NCI-H2196 (cell line): ENCODE measurements around the gene CENPP.

Experiments used
- DNase-seq: peaks from one replicate; lab custom pipeline; 2025; ENCODE audit not compliant: unreplicated experiment; lab: John Stamatoyannopoulos, UW

The CENPP gene

DNA sequence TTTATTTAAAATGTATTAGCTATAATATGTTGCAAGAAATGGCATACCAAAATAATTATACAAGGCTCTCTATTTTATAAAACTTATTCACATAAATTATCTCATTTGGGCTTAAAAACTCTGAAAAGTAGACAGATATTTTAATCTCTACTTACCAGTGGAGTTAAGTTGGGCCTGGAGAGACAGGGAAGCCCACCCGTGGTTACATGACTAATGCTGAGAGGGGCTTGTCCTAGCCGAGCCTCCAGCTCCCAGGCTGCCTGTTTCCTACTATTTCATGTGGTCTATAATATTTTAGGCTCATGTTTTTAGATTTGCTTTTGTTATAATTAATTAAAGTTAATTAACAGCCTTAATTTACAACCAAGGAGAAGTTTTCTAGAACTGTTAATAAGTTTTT, 177.4 kb downstream of the CENPP start:
- no peak for DNase-seq

GRCh38 chr9:92504881-92505280, 179.1 kb downstream of the CENPP start:
- no peak for DNase-seq

GRCh38 chr9:92506184-92506857, 180.6 kb downstream of the CENPP start:
- no peak for DNase-seq

DNA sequence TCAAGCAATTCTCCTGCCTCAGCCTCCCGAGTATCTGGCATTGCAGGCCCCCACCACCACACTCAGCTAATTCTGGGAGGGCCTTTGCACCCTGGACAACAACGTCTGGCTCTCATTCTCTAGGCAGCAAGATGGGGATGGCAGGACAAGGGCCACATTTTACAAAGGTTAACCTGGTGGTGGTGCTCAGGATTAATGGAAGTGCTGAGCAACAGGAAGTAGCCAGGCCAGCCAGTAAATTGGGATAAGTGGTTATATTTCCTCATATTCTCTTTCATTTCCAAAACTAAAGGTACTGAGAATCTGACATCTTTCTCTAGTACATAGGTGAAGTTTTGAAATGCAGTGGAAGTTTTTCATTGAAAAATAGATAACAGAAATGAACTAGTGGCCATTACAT, 181.3 kb downstream of the CENPP start:
- DNase-seq = no peak

GRCh38 chr9:92507496-92507895, 181.7 kb downstream of the CENPP start:
- DNase-seq = no peak

DNA sequence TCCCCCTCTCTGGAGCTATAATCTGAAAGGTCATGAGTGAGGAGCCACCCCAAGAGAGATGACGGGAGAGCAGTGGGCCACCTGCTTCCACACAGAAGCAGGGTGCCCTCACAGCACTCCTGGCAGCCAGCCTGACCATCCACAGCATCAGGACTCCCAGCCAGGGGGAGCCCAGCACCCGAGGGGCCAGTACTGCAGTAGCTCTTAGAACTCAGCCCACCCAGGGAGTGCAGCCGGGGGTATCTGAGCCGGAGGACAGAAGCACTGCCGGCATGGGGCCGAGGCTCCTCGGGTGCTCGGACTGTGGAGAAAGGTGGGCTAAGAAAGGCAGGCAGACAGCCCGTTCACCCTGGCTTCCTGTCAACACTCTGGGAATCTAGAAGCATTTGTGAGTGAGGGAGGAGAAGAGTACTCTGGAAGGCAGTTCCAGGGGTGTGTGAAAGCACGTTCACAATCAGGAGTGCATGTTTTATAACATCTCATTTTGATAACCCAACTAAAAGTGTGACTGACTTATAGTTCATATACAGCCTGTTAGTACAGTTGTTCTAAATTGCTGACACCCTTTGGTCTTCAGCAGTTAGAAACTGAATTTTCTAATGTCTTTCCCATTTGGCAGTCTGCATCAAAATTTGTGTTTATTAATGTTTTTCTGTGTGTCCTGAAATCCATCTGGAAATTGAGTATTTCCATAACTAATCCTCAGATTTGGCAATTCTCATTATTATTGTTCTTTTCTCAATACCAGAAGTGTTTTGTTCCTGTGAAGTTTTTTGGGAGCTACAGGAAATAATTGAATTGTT, 182.5 kb downstream of the CENPP start:
- no peak for DNase-seq

GRCh38 chr9:92509050-92509449, 183.3 kb downstream of the CENPP start:
- DNase-seq = no peak

DNA sequence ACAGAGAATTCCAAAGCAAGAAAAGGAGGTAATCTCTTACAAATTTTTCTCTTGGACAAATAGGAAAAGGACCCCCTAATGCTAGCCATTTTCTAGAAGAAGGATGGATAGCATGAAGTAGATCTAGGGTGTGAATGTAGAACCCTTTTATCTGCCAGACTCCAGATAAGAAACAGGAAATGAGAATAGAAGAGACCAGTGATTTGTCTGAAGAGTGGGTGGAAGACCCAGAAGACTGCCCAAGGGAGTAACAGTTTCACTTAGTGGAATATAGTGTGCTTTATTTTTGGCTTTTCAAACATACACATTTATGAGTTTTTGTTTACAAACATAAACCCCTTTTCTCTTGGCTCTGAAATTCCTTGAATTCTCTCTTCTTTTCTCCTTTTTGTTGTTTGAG, 185.0 kb downstream of the CENPP start:
- no peak for DNase-seq

- no peak for DNase-seq
Observed at GRCh38 chr9:92512622-92513021, 186.9 kb downstream of the CENPP start.

DNA sequence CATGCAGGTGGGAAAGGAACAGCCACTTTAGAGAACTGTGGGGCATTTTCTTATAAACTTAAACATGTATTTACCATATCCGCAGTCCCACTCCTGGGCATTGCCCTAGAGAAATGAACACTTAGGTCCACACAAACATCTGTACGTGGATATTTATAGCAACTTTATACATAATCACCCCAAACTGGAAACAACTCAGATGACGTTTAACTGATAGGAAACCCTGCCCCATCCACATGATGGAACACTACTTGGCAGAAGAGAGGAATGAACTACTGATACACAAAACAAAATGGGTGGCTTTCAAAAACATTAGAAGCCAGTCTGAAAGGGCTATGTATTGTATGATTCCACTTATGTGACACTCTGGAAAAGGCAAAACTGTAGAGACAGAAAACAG, 187.6 kb downstream of the CENPP start:
- DNase-seq = no peak

GRCh38 chr9:92514635-92515034, 188.9 kb downstream of the CENPP start:
- no peak for DNase-seq

GRCh38 chr9:92516521-92516920, 190.8 kb downstream of the CENPP start:
- no peak for DNase-seq

DNA sequence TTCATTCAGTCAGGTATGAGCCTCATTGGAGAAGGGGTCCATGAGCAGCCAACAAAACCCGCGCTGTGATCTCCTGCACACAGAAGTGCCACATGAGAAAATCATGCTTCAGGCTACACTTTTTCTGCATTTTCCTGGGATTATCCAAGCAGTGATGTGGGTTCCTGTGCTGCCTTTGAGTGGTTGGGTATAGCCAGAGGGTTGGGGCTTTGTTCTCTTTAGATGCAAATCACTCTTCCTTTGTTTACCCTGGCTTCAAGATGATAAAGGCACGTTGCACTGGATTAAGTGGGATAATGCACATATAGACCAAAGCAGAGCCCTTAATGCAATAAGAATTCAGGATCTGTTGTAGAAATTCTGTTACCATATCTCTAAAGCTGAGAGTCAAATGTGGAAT, 191.3 kb downstream of the CENPP start:
- DNase-seq = no peak

DNA sequence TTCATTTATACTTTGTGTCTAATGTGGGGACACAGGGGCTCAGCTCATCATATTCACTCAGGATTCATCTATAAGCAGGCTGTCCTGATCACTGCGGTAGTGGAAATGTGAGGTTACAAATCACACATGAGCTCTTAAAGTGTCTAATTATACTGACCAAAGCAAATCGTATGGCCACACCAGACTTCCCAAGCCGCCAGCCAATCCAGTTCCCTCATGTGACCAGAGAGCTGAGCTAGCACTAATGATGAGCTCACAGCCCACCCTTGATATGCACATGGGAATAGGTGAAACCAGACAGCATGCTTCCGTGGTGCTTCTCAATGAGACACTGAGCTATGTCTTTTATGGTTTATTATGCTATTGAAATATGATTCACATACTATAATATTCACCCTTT, 192.4 kb downstream of the CENPP start:
- DNase-seq = no peak

GRCh38 chr9:92520837-92521236, 195.1 kb downstream of the CENPP start:
- no peak for DNase-seq

- no peak for DNase-seq
Observed at GRCh38 chr9:92522983-92523970, 197.5 kb downstream of the CENPP start.

DNA sequence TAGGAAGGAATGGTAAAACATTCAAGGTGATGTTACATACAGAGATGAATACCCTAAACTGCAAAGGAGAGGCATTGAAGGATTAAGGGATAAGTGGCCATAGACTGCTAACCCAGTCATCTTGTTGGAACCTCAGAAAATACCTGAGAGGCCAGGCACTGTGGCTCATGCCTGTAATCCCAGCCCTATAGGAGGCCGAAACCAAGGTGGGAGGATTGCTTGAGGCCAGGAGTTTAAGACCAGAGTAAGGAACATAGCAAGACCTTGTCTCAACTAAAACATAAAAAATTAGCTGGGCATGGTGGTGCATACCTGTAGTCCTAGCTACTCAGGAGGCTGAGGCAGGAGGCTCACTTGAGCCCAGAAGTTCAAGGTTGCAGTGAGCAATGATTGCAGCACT, 199.1 kb downstream of the CENPP start:
- no peak for DNase-seq

GRCh38 chr9:92525306-92525705, 199.6 kb downstream of the CENPP start:
- no peak for DNase-seq

DNA sequence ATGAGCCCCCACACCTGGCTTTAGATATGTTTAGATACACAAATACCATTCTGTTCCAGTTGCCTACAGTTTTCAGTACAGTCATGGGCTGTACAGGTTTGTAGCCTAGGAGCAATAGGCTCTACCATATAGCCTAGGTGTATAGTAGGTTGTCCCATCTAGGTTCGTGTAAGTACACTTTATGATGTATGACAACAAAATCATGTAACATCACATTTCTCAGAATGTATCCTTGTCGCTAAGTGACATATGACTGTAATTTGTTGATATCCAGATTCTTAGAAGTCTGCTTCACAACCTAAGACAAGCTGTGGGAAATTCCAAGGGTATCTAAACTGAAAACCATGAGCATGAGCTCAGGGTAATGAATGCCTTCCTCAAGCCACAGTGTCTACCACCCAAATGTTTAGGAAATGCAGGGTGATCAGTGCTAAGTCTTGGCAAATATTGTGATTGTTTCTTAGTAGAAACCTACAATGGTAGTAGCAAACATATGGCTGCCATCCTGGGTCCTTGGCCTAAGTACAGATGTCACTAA, 201.6 kb downstream of the CENPP start:
- DNase-seq = no peak

- no peak for DNase-seq
Observed at GRCh38 chr9:92527832-92528521, 202.2 kb downstream of the CENPP start.

DNA sequence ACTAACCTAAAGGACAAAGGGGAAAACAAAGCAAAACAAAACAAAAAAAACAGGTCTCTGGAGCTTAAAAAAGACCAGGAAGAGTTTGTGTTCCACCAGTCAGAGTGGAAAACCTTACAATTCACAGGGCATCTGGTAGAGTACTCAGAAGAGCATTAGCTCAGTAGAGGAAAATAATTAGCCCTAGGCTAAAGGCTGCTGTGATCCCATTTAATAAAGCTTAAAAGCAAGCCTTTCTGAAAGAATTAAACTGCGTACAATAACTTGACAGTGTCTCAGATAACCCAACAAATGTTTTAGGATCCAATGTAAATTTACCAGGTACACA, 202.7 kb downstream of the CENPP start:
- DNase-seq = no peak
